ENCODE measurements around the gene VAMP7. TPM values are rescaled to one million over a fixed set of nuclear protein-coding genes. Genes with fewer than 3 reads are reported as not detected.
"Not testable (repeated sequence)": the region's sequence is repeated elsewhere in the genome, so short reads cannot be mapped to it uniquely, and the experiment has no call there.

The VAMP7 gene
- polyA plus RNA-seq, 4 donors = 44.9 to 56.9 (median 52.5) TPM

- no peak for DNase-seq (ENCODE audit: low read depth in 4 of 4, low spot score in 3 of 4)
These were observed 19.6 kb downstream of the VAMP7 start for GRCh38 chrX:155900765-155901164.

DNA sequence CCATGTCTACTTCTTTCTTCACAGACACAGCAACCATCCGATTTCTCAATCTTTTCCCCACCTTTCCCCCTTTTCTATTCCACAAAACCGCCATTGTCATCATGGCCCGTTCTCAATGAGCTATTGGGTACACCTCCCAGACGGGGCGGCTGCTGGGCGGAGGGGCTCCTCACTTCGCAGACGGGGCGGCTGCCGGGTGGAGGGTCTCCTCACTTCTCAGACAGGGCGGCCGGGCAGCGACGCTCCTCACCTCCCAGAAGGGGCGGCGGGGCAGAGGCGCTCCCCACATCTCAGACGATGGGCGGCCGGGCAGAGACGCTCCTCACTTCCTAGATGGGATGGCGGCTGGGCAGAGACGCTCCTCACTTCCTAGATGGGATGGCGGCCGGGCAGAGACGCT, 26.5 kb downstream of the VAMP7 start:
- not testable (repeated sequence) for DNase-seq (ENCODE audit: low read depth in 4 of 4, low spot score in 3 of 4)

- DNase-seq (ENCODE audit: low read depth in 4 of 4, low spot score in 3 of 4) = no peak
These were observed 42.1 kb downstream of the VAMP7 start for GRCh38 chrX:155923200-155923599.

GRCh38 chrX:155930852-155931618, 49.9 kb downstream of the VAMP7 start:
- DNase-seq (ENCODE audit: low read depth in 4 of 4, low spot score in 3 of 4) = not testable (repeated sequence)

- no peak for DNase-seq (ENCODE audit: low read depth in 4 of 4, low spot score in 3 of 4)
These were observed 57.0 kb downstream of the VAMP7 start for GRCh38 chrX:155938132-155938531.

GRCh38 chrX:155949098-155949497, 68.0 kb downstream of the VAMP7 start:
- DNase-seq (ENCODE audit: low read depth in 4 of 4, low spot score in 3 of 4) = no peak

DNA sequence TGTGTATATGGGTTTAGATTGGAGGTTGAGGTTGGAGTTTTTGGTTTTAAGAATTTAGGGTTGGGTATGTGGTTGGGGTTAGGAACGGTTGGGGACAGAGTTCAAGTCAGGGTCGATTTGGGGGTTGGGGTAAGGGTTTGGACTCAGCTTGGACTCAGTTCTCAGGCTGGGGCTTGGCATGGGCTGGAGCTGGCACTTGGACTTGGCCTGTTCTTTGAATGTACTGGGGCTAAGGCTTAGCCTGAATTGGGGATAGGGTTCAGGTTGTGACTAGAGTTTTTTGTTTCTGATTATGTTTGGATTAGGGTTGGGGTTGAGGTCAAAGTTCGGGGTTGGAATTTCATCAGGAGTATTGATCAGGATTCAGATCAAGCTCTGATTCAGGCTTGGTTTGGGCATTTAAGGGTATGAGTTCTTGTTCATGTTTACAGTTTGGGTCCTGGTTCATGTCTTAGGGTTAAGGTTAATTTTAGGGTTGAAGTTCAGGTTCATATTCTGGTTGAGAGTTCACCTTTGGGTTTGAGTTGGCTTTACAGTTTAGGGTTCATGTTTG, 70.2 kb downstream of the VAMP7 start:
- DNase-seq (ENCODE audit: low read depth in 4 of 4, low spot score in 3 of 4) = no peak

GRCh38 chrX:155953055-155953454, 71.9 kb downstream of the VAMP7 start:
- DNase-seq (ENCODE audit: low read depth in 4 of 4, low spot score in 3 of 4) = no peak

DNA sequence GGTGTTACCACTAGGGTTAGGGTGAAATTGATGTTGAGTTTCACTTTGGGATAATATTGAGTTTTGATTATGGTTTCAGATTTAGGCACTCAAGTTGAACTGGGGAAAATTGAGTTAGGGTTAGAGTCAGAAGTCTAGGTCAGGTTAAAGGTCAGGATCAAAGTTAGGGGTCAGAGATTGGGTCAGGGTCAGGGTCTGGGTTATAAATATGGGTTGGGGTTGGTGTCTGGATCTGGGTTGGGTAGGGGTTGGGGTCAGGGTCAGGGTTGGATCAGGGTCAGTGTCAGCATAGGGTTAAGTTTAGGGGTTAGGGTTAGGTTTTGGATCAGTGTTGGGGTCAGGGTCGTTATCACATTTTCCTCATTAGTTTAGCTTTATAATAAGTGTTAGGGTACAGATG, 73.6 kb downstream of the VAMP7 start:
- no peak for DNase-seq (ENCODE audit: low read depth in 4 of 4, low spot score in 3 of 4)

- no peak for DNase-seq (ENCODE audit: low read depth in 4 of 4, low spot score in 3 of 4)
These were observed 75.0 kb downstream of the VAMP7 start for GRCh38 chrX:155956099-155956498.

GRCh38 chrX:155956649-155957048, 75.5 kb downstream of the VAMP7 start:
- peak in 2 of 4 donors; percentile 0 to 3 for DNase-seq (ENCODE audit: low read depth in 4 of 4, low spot score in 3 of 4)

DNA sequence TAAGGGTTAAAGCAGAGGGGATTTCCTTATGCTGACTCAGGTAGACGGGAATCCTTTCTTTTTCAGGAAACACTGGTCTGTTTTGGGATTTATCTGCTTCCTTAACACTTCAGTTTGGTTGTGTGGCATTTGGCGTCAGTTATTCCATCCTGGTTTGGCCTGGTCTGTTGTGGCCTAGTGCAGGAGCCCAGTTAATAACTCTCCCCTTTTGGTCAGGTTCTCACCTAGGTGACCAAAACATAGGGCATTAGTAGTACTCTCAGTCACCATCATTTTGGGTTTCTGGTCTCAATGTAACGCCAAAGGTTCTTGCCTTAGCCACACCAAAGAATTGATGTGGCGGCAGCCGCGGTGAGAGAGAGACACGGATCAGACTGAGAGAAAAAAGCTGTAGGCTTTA, 76.7 kb downstream of the VAMP7 start:
- DNase-seq (ENCODE audit: low read depth in 4 of 4, low spot score in 3 of 4) = no peak

GRCh38 chrX:155959018-155959587, 78.0 kb downstream of the VAMP7 start:
- DNase-seq (ENCODE audit: low read depth in 4 of 4, low spot score in 3 of 4) = no peak

DNA sequence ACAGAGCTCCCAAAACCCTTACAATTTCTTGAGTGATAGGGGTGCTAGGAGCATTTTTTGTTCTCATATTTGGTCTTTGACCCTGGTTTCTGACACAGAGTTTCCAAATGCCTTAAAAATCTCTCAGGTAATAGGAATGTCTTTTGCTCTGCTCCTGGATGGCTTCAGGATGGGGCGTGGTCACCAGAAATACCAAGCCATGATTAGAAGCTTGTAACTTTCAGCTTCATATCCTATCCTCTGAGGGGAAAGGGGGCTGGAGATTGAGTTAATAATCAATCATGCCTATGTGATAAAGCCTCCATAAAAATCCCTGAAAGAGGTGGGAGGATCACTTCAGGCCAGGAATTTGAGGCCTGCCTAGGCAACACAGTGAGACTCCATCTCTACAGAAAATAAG, 81.8 kb downstream of the VAMP7 start:
- no peak for DNase-seq (ENCODE audit: low read depth in 4 of 4, low spot score in 3 of 4)

DNA sequence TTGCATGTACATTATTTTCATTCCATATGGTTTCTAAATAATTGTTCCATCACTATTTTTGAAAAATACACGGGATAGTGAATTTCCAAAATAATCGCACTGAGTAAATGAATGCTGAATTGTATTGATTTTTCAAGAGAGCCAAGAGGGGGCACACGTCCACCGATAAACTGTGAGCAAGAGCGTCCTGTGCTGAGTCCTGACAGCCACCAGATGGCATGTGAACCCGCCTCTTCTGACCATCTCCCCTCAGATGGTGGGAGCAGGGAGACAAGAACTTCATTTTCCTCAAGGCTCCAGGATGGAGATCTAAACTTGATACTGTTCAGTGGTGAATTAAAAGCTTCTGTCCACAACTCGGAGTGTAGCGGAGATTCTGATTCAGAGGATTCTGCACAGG, 85.7 kb downstream of the VAMP7 start:
- DNase-seq (ENCODE audit: low read depth in 4 of 4, low spot score in 3 of 4) = no peak

- no peak for DNase-seq (ENCODE audit: low read depth in 4 of 4, low spot score in 3 of 4)
These were observed 86.6 kb downstream of the VAMP7 start for GRCh38 chrX:155967653-155968325.

DNA sequence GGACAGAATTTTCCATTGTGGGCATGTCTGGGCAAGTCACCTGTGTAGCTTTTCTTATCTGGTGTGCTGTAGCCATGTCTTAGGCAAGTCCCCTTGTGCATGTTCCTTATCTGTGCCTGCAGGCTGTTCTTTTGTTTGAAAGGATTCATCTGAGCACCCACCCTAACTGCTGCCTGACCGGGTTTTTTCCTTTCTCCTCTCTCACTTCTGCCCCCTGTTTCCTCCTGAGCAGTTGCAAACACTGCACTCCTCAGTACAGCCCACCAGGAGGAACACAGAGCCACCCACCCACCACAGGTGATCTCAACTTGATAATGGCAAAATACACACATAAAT, 87.1 kb downstream of the VAMP7 start:
- no peak for DNase-seq (ENCODE audit: low read depth in 4 of 4, low spot score in 3 of 4)

DNA sequence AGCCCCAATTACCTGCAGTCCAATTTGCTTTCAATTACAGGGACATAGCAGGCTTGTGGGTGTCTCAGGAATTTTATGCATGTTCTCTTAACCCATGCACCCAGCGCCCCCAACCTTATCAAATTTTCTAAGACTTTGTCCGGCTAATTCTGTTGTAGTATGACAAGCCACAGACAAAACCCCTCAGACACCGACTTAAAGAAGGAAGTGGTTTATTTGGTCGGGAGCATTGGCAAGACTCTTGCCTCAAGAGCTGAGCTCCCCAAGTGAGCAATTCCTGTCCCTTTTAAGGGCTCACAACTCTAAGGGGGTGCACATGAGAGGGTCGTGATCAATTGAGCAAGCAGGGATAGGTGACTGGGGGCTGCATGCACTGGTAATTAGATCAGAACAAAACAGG, 87.6 kb downstream of the VAMP7 start:
- no peak for DNase-seq (ENCODE audit: low read depth in 4 of 4, low spot score in 3 of 4)

- DNase-seq (ENCODE audit: low read depth in 4 of 4, low spot score in 3 of 4) = not testable (repeated sequence)
These were observed 90.5 kb downstream of the VAMP7 start for GRCh38 chrX:155971658-155972057.

- DNase-seq (ENCODE audit: low read depth in 4 of 4, low spot score in 3 of 4) = not testable (repeated sequence)
These were observed 91.1 kb downstream of the VAMP7 start for GRCh38 chrX:155972241-155972640.

DNA sequence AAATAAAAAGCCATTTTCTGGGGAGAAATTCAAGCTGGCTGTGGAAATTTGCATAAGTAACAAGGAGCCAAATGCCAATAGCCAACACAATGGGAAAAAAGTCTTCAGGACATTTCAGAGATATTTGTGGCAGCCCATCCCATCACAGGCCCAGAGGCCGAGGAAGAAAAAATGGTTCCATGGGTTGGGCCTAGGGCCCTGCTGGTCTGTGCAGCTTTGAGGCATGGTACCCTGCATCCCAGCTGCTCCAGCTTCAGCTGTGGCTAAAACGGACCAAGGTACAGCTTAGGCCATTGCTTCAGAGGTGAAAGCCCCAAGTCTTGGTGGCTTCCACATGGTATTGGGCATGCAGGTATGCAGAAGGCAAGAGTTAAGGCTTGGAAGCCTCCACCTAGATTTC, 102.2 kb downstream of the VAMP7 start:
- no peak for DNase-seq (ENCODE audit: low read depth in 4 of 4, low spot score in 3 of 4)

DNA sequence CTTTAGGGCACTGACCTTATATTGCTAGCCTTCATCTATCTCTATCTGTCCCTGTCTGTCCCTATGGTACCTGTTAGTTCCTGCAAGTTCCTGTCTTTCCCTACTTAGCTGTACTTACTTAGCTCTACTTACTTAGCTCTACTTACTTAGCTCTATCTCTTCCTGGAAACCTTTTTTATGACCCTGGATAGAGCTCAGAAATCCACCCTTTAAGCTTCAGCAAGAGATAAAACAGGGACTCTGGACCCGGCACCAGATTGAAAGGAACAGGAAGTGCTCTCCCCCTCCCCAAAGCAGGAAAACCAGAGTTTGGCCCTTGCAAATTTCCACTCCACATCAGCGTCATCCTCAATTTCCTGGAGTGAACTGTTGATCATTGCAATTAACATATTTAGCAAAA, 104.1 kb downstream of the VAMP7 start:
- DNase-seq (ENCODE audit: low read depth in 4 of 4, low spot score in 3 of 4) = no peak

All from right renal pelvis (tissue), 4 donors.